Neuronal stem cell (in vitro differentiated cells): ENCODE data around the gene CCDC9B.

Experiments used
- DNase-seq: peaks from one replicate; pipeline ENCODE4 v3.0.0-alpha.2; 2013; ENCODE audit warnings: low spot score
- H2AFZ ChIP-seq: one replicate; pipeline ENCODE4 v1.6.1; 2013; ENCODE audit warnings: mild to moderate bottlenecking, low read length, inconsistent platforms
- H2AK5ac ChIP-seq: 2 replicates; pipeline ENCODE4 v1.6.1; 2013; ENCODE audit warnings: low read depth, mild to moderate bottlenecking, inconsistent platforms, low read length, moderate library complexity, mixed read lengths
- H2BK120ac ChIP-seq: 2 replicates; pipeline ENCODE4 v1.6.1; 2013; ENCODE audit warnings: low read depth, mild to moderate bottlenecking, inconsistent platforms, low read length, moderate library complexity, mixed read lengths
- H2BK12ac ChIP-seq: one replicate; pipeline ENCODE4 v1.6.1; 2013; ENCODE audit warnings: low read length, inconsistent platforms
- H2BK15ac ChIP-seq: 2 replicates; pipeline ENCODE4 v1.6.1; 2013; ENCODE audit warnings: mild to moderate bottlenecking, low read length, inconsistent platforms, mixed read lengths
- H2BK5ac ChIP-seq: one replicate; pipeline ENCODE4 v1.6.1; 2013; ENCODE audit warnings: inconsistent platforms, mild to moderate bottlenecking, low read length, moderate library complexity
- H3K14ac ChIP-seq: one replicate; pipeline ENCODE4 v1.6.1; 2013; ENCODE audit warnings: low read length, inconsistent platforms
- H3K18ac ChIP-seq: 2 replicates; pipeline ENCODE4 v1.6.1; 2013; ENCODE audit warnings: low read length, inconsistent platforms
- H3K23ac ChIP-seq: 2 replicates; pipeline ENCODE4 v1.6.1; 2013; ENCODE audit warnings: low read depth, mild to moderate bottlenecking, mixed read lengths, low read length, inconsistent platforms; ENCODE audit not compliant: poor library complexity
- H3K27ac ChIP-seq: replicated peaks from 3 replicates; pipeline ENCODE4 v1.5.1; 2013; ENCODE audit warnings: low read length, inconsistent platforms
- H3K27me3 ChIP-seq, 3 experiments: 2 replicates each; pipeline ENCODE4 v1.6.1; 2013; ENCODE audit warnings: low read length in 3 of 3, mild to moderate bottlenecking in 2 of 3, inconsistent platforms in 1 of 3, low read depth in 1 of 3, mixed read lengths in 1 of 3, moderate library complexity in 1 of 3; ENCODE audit not compliant: control insufficient read depth in 3 of 3, insufficient read depth in 3 of 3
- H3K36me3 ChIP-seq, 2 donors: replicated peaks in 1 of 2; 2 replicates each; pipeline ENCODE4 v1.6.1; 2013; ENCODE audit warnings: low read length in 2 of 2; ENCODE audit not compliant: control insufficient read depth in 2 of 2, insufficient read depth in 2 of 2
- H3K4ac ChIP-seq: 2 replicates; pipeline ENCODE4 v1.6.1; 2013; ENCODE audit warnings: inconsistent platforms, mild to moderate bottlenecking, low read length, moderate library complexity
- H3K4me1 ChIP-seq, 2 donors: 1 replicate in 1 of 2; 2 replicates in 1 of 2; pipeline ENCODE4 v1.6.1; 2013; ENCODE audit warnings: low read length in 2 of 2, low read depth in 1 of 2; ENCODE audit not compliant: control insufficient read depth in 2 of 2, insufficient read depth in 1 of 2
- H3K4me2 ChIP-seq: one replicate; pipeline ENCODE4 v1.6.1; 2013; ENCODE audit warnings: mild to moderate bottlenecking, low read length, inconsistent platforms; ENCODE audit not compliant: insufficient read depth, poor library complexity, severe bottlenecking
- H3K4me3 ChIP-seq, 2 donors: 2 replicates each; pipeline ENCODE4 v1.5.1; 2013; ENCODE audit warnings: low read length in 2 of 2, mild to moderate bottlenecking in 2 of 2, inconsistent platforms in 1 of 2, moderate library complexity in 1 of 2
- H3K79me1 ChIP-seq: one replicate; pipeline ENCODE4 v1.6.1; 2013; ENCODE audit warnings: low read depth, mild to moderate bottlenecking, inconsistent platforms, low read length, moderate library complexity
- H3K9ac ChIP-seq: one replicate; pipeline ENCODE4 v1.6.1; 2013; ENCODE audit warnings: mild to moderate bottlenecking, low read depth, low read length, inconsistent platforms; ENCODE audit not compliant: poor library complexity
- H3K9me3 ChIP-seq, 2 donors: replicated peaks in 1 of 2; 2 replicates each; pipeline versions ENCODE3 to v1.6.1; 2013; ENCODE audit warnings: low read length in 2 of 2, mild to moderate bottlenecking in 2 of 2, inconsistent platforms in 1 of 2, low read depth in 1 of 2, mixed read lengths in 1 of 2, moderate library complexity in 1 of 2; ENCODE audit not compliant: control insufficient read depth in 2 of 2, insufficient read depth in 1 of 2
- H4K8ac ChIP-seq: one replicate; pipeline ENCODE4 v1.6.1; 2013; ENCODE audit warnings: low read depth, mild to moderate bottlenecking, inconsistent platforms, low read length, moderate library complexity
- H4K91ac ChIP-seq: one replicate; pipeline ENCODE4 v1.6.1; 2013; ENCODE audit warnings: low read length, low read depth, mild to moderate bottlenecking, inconsistent platforms; ENCODE audit not compliant: poor library complexity
- WGBS, 2 donors: extraction: QIAGEN DNeasy Blood & Tissue Kit; methylation state at CpG; one replicate each; pipeline ENCODE4 v1.1.7; 2013; ENCODE audit warnings: missing lambda C conversion rate in 2 of 2, mixed read lengths in 1 of 2; ENCODE audit not compliant: insufficient read length in 2 of 2, insufficient replicate concordance in 1 of 2; ENCODE audit errors: extremely low coverage in 2 of 2; 5-methylcytosine and 5-hydroxymethylcytosine counted together

Gene CCDC9B

DNA sequence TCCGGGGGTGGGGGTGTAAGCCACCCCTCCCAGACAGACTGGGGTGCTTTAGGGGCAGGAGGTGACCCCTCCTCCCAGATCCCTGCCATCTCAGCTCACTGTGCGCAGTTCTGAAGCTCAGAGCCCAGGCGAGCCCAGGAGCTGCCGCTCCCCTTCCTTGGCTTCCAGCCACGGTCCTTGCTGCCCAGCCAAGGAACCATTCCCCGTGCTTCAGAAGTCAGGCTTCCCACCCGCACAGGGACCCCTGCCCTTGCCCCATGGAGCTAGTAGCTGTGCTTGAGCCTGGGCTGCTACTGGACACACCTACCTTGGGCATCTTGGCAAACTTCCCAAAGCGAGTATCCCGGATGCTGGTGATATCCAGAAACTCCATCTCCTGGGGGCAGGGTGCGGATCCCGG is 37.8 kb downstream of the CCDC9B start:
- no peak overlapping the region for H3K9ac ChIP-seq
- no peak overlapping the region for H3K4ac ChIP-seq
- peaks cover 5 to 21% of the 10 kb centered on the region in 2 donors for H3K4me1 ChIP-seq
- H4K8ac ChIP-seq = no peak overlapping the region
- H3K79me1 ChIP-seq = no peaks in the 10 kb centered on the region
- no peak overlapping the region for H3K27ac ChIP-seq
- no peak overlapping the region for H3K18ac ChIP-seq
- no peak overlapping the region for H3K4me2 ChIP-seq
- H2BK5ac ChIP-seq = peak overlapping the region; percentile 54
- H3K14ac ChIP-seq = no peak overlapping the region
- H3K36me3 ChIP-seq = no peaks in the 10 kb centered on the region
- no peak overlapping the region for H2BK12ac ChIP-seq
- H2AK5ac ChIP-seq = no peak overlapping the region
- H3K4me3 ChIP-seq = no peak overlapping the region
- no CpG with 5 or more reads among the region's 11 CpGs for WGBS, 2 donors
- no peak overlapping the region for H3K23ac ChIP-seq
- H4K91ac ChIP-seq = no peak overlapping the region
- H3K27me3 ChIP-seq = no peaks in the 10 kb centered on the region
- no peak for DNase-seq
- no peak overlapping the region for H2BK15ac ChIP-seq
- H2AFZ ChIP-seq = no peak overlapping the region
- H2BK120ac ChIP-seq = no peak overlapping the region
- H3K9me3 ChIP-seq = peaks cover 0 to 16% of the 10 kb centered on the region in 2 donors

DNA sequence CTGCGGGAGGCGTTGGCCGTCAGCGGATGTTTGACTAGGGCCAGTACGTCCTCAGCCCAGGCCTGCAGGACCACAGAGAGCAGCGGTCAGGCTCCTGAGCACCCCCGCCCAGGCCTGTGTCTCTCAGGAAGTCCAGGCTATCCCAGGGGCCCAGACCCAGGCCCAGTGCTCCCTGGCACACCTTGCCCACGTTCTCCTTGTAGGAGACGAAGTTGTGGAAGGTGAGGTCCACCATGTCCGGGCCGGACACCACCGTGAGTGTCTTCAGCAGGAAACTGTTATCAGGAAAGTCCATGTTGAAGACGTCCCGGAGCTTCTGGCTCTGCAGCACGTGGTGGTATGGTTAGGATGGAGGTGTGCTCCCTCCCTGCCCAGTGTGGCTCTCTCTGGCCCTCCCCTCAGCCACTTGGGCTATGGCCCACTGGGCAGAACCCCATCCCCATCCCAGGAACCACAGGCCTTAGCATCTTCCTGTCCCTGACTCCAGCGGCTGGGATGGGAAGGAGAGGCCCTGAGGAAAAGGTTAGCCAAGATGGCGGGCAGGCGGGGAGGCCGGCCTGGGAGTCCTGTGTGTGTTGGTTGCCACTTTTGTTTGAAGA is 38.4 kb downstream of the CCDC9B start:
- Histone ChIP-seq H3K9ac (no peak overlapping the region), H3K36me3 (no peaks in the 10 kb centered on the region), H3K4ac (no peak overlapping the region), H3K4me3 (no peak overlapping the region), H2BK12ac (peak overlapping the region; percentile 79), H3K14ac (no peak overlapping the region), H2AK5ac (peak overlapping the region; percentile 8), H3K27me3 (no peaks in the 10 kb centered on the region), H2BK15ac (no peak overlapping the region), H3K23ac (peak overlapping the region; percentile 53), H3K27ac (no peak overlapping the region), H2BK5ac (no peak overlapping the region), H3K4me2 (no peak overlapping the region), H3K18ac (peak overlapping the region; percentile 44), H3K79me1 (no peaks in the 10 kb centered on the region), H3K4me1 (peaks cover 5 to 16% of the 10 kb centered on the region in 2 donors), H2AFZ (no peak overlapping the region), H4K8ac (no peak overlapping the region), H2BK120ac (no peak overlapping the region), H3K9me3 (peaks cover 0 to 16% of the 10 kb centered on the region in 2 donors), H4K91ac (no peak overlapping the region)
- DNase-seq = no peak
- whole genome bisulfite sequencing, 2 donors = no CpG with 5 or more reads among the region's 19 CpGs

DNA sequence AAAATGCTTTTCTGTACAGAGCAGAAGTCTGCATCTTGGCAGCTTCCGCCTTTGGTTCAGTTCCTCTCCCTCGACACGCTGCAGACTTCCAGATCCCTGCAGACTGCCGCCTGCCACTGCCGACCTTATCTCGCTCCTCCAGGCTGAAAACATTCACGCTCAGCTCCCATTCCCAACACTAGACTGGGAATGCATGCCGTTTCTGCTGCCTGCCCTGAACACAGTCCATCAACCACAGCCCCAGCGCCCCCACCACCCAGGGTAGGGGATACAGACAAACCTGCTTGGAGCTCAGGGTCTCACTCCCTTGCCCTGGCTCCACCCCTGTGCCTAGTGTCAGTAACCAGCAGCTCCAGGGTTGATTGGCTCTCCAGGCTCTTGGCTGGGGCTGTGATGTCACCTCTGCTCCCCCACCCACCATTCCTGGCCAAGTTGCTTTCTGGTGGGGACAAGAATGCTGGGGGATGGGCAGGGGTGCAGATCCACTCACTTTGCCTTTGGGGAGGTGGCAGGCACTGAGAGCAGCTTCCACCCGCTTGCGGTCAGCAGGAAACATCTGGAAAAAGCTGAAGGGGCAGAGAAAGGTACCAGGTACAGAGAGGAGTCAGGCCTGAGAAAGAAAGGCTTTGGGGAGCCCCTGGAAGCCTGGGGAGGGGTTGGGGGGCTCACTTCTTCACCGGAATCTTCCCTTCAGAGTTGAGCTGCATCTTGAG is 39.1 kb downstream of the CCDC9B start:
- Histone ChIP-seq H3K4me3 (no peak overlapping the region), H3K27ac (no peak overlapping the region), H3K9ac (no peak overlapping the region), H3K18ac (peak overlapping the region; percentile 73), H2BK5ac (no peak overlapping the region), H2BK120ac (no peak overlapping the region), H2BK12ac (no peak overlapping the region), H2AFZ (peak overlapping the region; percentile 69), H4K91ac (no peak overlapping the region), H3K36me3 (no peaks in the 10 kb centered on the region), H3K4ac (no peak overlapping the region), H3K4me2 (no peak overlapping the region), H3K23ac (no peak overlapping the region), H4K8ac (no peak overlapping the region), H3K27me3 (no peaks in the 10 kb centered on the region), H2BK15ac (no peak overlapping the region), H3K9me3 (peaks cover 0 to 16% of the 10 kb centered on the region in 2 donors), H3K79me1 (no peaks in the 10 kb centered on the region), H2AK5ac (no peak overlapping the region), H3K14ac (no peak overlapping the region), H3K4me1 (peaks cover 5 to 9% of the 10 kb centered on the region in 2 donors)
- WGBS, 2 donors = no CpG with 5 or more reads among the region's 12 CpGs
- no peak for DNase-seq

DNA sequence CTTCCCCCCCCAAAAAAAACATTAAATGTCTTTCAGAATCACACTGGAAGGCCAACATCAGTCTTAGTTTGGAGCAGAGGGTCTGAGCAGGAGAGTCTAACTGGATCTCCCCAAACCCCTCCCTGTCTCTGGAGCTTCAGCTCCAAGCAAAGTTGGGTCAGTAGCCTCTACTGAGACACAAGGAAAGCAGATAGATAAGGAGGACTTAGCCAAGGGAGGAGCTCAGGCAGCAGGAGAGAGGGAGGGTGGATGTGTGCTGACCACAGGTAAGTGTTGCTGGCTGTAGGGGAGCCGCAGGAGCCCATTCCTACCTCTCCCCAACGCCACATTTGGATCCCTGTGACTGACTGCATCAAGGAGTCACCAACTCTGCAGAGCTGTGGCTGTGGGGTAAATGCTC is 40.0 kb downstream of the CCDC9B start:
- Histone ChIP-seq H3K27me3 (no peaks in the 10 kb centered on the region), H2BK5ac (no peak overlapping the region), H3K27ac (no peak overlapping the region), H3K4me1 (peaks cover 5% of the 10 kb centered on the region in 2 donors), H3K9me3 (peaks cover 0 to 16% of the 10 kb centered on the region in 2 donors), H2AK5ac (no peak overlapping the region), H4K91ac (no peak overlapping the region), H3K4ac (no peak overlapping the region), H3K9ac (no peak overlapping the region), H3K4me2 (no peak overlapping the region), H3K14ac (no peak overlapping the region), H2BK120ac (no peak overlapping the region), H3K4me3 (no peak overlapping the region), H4K8ac (no peak overlapping the region), H2BK12ac (no peak overlapping the region), H3K18ac (no peak overlapping the region), H3K36me3 (no peaks in the 10 kb centered on the region), H2AFZ (no peak overlapping the region), H3K79me1 (no peaks in the 10 kb centered on the region), H3K23ac (no peak overlapping the region), H2BK15ac (no peak overlapping the region)
- DNase-seq = no peak
- no CpG with 5 or more reads among the region's 2 CpGs for WGBS, 2 donors
